GOT3 (cell line): Measurements from ENCODE around the gene TFEC.
"Not testable (repeated sequence)": the region's sequence is repeated elsewhere in the genome, so short reads cannot be mapped to it uniquely, and the experiment has no call there.

Experiments
- DNase-seq: peaks from one replicate; lab custom pipeline; 2025; ENCODE audit warnings: mixed read lengths; lab: John Stamatoyannopoulos, UW

TFEC gene

GRCh38 chr7:115987486-115987885 lies 43.1 kb downstream of the TFEC start:
- no peak for DNase-seq

GRCh38 chr7:115984105-115984504 lies 46.5 kb downstream of the TFEC start:
- no peak for DNase-seq

GRCh38 chr7:115980159-115980558 lies 50.4 kb downstream of the TFEC start:
- DNase-seq, result no peak

GRCh38 chr7:115976651-115977050 lies 53.9 kb downstream of the TFEC start:
- DNase-seq, result no peak

DNA sequence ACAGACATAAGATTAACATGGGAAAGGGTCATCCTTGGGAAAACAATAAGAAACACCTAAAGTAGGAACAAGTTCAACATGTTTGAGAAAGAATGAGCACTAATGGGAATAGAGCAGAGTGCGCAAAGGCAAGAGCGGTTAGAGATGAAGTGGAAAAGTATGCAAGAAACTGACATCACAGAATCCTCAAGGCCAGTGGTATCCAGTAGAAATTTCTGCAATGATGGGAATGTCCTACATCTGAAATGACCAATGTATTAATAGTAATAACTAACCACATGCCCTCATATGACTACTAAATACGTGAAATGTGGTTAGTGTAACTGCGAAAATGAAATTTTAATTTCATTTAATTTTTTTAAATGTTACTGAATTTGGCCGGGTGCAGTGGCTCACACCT lies 54.8 kb downstream of the TFEC start:
- no peak for DNase-seq

DNA sequence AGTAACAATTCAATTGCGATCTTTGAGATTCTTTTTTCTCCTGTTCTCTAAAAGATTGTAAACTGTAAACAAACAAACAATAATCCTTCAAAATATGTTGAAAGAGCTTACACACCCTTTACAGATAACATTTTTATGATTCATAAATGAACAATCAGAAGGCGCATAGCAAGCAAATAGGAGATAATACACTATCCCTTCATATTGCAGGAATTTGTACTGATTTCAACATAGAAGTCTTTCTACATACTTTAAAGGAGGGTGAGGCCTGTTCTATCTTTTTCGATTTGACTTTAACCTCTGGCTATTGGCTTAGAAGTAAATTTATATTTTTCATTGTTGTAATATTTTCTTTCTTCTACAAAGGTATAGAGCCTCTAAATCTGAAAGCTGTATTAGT lies 57.2 kb downstream of the TFEC start:
- no peak for DNase-seq

- DNase-seq, result no peak
These were observed 59.1 kb downstream of the TFEC start for GRCh38 chr7:115971506-115971905.

DNA sequence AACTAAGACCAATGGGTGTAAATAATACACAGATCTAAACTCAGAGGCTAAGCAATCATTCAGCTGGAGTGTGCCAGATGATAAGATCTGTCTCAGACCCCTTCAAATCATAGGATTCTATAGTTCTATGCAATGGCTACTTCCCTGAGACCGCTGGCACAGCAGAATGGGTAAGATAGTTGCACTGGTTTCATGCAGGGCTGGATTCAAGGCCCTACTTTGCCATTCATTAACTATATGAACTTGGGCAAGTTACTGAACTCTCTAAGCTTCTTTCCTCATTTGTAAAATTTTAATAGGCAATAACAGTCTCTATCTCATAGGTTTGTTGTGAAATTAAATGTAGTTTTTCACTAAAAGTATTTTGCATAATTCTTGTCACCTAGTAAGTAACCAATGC lies 62.0 kb downstream of the TFEC start:
- DNase-seq, result no peak

DNA sequence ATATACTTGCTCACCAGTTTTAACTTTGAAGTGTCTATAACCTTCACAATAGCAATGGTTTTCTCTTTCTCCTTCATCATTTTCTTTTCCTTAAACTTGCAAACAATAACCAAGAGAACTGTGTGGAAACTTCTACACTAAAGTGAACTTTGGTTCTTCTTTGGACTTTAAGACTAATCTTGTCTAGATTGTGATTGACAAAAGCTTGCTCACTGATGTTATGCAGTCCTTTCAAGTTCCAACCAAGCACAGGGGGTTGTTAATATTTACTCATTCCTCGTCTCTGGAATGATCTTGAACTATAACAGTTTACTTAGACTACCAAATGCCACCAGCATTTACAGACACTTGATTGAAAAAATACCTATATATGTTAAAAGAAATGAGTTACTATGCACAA lies 62.4 kb downstream of the TFEC start:
- no peak for DNase-seq

DNA sequence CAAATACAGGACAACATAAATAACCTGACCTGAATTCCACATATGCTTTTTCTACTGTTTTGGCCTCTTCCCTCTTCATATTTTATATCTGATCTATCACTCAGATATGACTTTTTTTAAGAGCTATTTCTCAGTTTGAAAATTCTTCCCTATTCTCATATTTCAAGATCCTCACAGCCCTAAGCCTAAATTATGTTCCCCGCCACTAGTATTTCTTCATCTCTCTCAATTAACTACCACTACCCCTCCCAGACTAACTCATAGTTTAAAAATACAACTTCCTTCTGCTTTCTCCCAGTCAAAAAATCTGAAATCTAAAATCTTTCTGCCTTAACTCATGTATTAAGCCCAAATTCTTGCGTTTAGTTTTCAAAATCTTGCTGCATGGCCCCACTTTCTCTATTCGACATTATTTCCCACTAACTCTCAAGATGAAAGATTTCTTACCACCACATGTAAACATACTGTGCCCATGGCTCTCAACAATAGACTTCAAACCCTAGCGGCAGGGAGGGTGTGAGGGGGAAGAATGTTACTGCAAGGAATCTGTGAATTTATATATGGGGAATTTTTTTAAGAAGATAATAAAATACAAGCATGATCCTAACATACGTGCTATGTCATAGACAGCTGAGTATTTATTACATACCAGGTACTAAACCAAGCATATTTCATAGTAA lies 64.6 kb downstream of the TFEC start:
- no peak for DNase-seq

DNA sequence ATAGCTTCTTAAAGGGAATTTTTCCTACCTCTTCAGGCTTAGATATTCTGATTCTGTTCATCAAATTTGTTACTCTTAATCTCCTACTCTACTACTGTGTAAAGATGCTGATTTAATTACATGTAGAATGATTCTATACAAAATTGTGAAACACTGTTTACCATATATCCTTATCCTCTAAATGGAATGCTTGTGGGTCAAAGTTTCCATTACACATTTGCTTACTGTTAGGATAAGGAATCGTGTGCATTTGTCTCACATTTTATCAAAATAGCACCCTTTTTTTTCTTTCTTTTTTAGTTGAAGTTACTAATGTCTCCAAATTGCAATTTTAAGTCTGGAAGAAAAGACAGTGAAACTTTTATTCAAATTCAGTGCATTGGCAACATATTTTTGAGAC lies 65.3 kb downstream of the TFEC start:
- DNase-seq, result no peak

GRCh38 chr7:115964799-115965198 lies 65.8 kb downstream of the TFEC start:
- no peak for DNase-seq

- DNase-seq, result no peak
These were observed 68.2 kb downstream of the TFEC start for GRCh38 chr7:115962340-115962739.

DNA sequence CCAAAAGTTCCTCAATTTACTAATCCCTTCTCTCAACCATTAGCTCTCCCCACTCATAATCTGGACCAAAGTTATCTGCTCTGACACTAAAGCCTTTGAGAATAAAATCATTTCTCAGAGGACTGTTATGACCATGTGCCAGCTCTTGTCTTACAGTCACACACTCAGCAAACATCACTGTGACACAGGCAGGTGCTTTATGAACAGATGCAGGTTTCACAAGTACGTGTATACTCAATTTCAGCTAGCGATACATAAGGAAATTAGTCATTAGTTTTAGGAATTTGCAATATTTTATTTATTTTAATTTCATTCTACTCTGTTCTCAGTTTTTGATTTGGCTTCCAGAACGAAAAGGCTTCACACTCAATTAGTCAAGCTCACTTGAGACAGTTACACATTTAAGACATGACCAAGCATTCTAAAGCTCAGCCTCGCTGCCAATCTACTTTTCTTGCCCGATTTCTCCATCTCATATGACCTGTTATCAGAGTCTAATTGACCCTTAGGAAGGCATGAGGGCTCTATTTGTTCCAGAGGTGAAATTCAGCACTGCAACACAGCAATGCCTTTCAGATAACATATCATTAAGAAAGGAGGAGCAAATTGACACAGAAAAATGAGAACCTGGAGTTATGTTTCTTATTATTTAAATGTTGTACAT lies 76.8 kb downstream of the TFEC start:
- no peak for DNase-seq

GRCh38 chr7:115952832-115953231 lies 77.7 kb downstream of the TFEC start:
- no peak for DNase-seq

DNA sequence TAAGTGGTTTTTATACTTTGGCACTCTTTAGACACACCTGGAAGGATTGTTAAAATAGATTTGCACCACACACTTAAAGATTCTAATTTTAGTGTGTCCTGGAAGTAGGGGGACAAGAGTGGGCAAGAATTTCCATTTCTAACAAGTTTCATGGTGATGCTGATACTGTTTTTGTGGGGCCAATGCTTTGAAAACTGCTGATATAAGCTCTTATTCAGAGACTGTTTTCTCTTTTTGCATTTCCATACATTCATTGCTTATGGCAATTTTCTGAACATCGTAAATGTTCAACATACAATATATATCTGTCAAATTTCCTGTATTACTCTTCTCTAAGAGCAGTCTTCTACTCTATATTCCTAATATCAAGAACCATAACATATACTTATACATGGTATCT lies 79.0 kb downstream of the TFEC start:
- no peak for DNase-seq

DNA sequence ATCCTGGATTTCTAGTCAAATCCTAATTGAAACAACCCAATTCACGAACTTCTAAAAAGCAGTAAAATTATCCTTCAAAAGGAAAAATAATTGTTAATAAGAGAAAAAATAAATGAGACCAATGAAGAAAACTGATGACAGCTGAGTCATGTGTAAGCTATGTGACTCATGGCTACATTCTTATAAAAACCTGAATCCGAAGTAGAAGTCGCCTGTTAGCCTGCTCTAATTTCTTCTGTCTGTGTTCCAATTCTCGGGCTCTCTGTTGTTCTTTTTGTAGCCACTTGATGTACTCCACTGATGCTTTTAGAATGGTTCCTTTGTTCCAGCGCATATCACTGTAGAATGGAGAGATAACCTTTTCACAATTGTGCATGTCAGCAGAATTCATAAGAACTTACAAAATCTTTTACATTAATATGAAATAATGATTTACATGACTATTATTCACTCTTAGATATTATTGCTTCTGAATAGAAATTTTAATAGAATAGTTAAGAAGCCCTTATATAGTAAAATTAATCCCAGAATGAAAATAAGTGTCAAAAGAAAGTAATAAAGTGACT lies 88.8 kb downstream of the TFEC start:
- no peak for DNase-seq

GRCh38 chr7:115940460-115941060 lies 90.0 kb downstream of the TFEC start:
- no peak for DNase-seq

- no peak for DNase-seq
These were observed 92.6 kb downstream of the TFEC start for GRCh38 chr7:115937960-115938359.

DNA sequence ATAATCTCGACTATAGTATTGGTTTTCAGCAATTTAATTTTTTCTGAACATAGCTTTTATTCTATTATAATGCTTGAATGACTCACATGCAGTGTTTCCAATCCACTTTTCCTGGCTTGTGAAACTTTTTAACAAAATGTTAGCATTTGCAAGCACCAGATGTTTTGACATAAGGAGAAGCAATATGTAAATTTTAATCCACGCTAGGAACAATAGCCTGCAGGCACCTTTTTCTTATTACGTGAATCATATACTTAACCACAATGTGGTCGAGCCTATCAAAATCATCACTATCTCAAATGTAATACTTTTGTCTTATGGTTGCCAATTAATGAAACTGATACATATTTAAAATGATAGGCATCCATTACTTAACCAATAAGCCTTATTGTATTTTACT lies 97.1 kb downstream of the TFEC start:
- DNase-seq, result no peak

- DNase-seq, result no peak
These were observed 97.7 kb downstream of the TFEC start for GRCh38 chr7:115932880-115933279.

DNA sequence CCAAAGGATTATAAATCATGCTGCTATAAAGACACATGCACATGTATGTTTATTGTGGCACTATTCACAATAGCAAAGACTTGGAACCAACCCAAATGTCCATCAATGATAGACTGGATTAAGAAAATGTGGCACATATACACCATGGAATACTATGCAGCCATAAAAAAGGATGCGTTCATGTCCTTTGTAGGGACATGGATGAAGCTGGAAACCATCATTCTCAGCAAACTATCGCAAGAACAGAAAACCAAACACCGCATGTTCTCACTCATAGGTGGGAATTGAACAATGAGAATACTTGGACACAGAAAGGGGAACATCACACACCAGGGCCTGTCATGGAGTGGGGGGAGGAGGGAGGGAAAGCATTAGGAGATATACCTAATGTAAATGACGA lies 100.4 kb downstream of the TFEC start:
- not testable (repeated sequence) for DNase-seq

- DNase-seq, result not testable (repeated sequence)
These were observed 100.8 kb downstream of the TFEC start for GRCh38 chr7:115929736-115930135.
